Vagina (tissue), 2 donors: ENCODE results near the gene FOXL3. TPM values are rescaled to one million over a fixed set of nuclear protein-coding genes. Genes with fewer than 3 reads are reported as not detected.

Experiments
- DNase-seq, 2 donors: peaks; one replicate each; pipeline ENCODE4 v3.0.0-alpha.2; 2017; ENCODE audit errors: extremely low spot score in 2 of 2
- H3K27ac ChIP-seq: fragments of 200-600 bp; sonication (generic); one replicate; pipeline ENCODE4 v1.5.1; 2019
- H3K27me3 ChIP-seq: fragments of 200-600 bp; sonication (generic); one replicate; pipeline ENCODE4 v1.5.1; 2019
- H3K36me3 ChIP-seq, 2 donors: fragments of 200-600 bp; sonication (generic); one replicate each; pipeline ENCODE4 v1.5.1; 2017 to 2019
- H3K4me1 ChIP-seq: fragments of 200-600 bp; sonication (generic); one replicate; pipeline ENCODE4 v1.5.1; 2019
- H3K4me3 ChIP-seq, 2 donors: fragments of 200-600 bp; sonication (generic); 1 replicate in 1 of 2; 2 replicates in 1 of 2; pipeline ENCODE4 v1.5.1; 2016 to 2019
- H3K9me3 ChIP-seq: fragments of 200-600 bp; sonication (generic); one replicate; pipeline ENCODE4 v1.5.1; 2019
- POLR2A ChIP-seq, 2 donors: fragments of 450-650 bp; IDR thresholded peaks; one replicate each; pipeline ENCODE4 v1.6.1; 2017; ENCODE audit warnings: antibody characterized with exemption in 2 of 2, mild to moderate bottlenecking in 2 of 2, moderate library complexity in 2 of 2
- POLR2AphosphoS5 ChIP-seq, 2 donors: sonication (generic); formaldehyde crosslinking; IDR thresholded peaks; one replicate each; pipeline ENCODE4 v1.9.0; 2017; ENCODE audit warnings: antibody characterized with exemption in 2 of 2, mild to moderate bottlenecking in 2 of 2, low read depth in 1 of 2; ENCODE audit not compliant: insufficient read depth in 1 of 2
- intact Hi-C: fragments of 100-400 bp; cut with DNase I; formaldehyde crosslinking; loops from one replicate; pipeline ENCODE4 v1.15.1; 2023
- total RNA-seq: library from RNA; depleted of rRNA; stranded (reverse); fragments of >200 nt; gene quantifications from one replicate; pipeline ENCODE4 v1.2.3, GENCODE V29; 2016
- TF ChIP-seq, protein P1 (sequence below), 3 experiments: fragments of 450-650 bp in 2 of 3; fragments of 200-600 bp in 1 of 3; sonication (generic) in 1 of 3; IDR thresholded peaks; one replicate each; pipeline ENCODE4 v1.5.1; 2017 to 2019; ENCODE audit warnings: antibody characterized with exemption in 3 of 3, mild to moderate bottlenecking in 2 of 3, moderate library complexity in 2 of 3

Gene FOXL3
- total RNA-seq, 1 donor from 2014 or later: not detected

DNA sequence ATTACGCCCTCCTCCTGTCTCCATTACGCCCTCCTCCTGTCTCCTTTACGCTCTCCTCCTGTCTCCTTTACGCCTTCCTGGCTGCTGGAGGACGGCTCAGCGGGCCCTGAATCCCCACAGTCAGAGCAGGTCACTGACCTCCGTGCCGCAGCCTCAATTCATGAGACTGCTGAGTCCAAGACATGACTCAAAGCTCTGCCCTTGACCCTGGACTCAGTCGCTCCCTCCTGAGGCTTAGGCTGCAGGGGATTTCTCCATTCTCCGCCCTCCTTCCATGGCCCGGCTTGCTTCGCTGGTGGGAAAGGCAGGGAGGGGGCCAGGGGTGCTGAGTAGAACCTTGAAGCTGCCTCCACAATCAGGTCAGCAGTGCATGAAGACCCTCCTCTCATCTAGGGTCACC is 21.0 kb upstream of the FOXL3 start:
- no peaks in the 10 kb centered on the region for H3K9me3 ChIP-seq
- no peak overlapping the region for H3K27ac ChIP-seq
- intact Hi-C loops: no loop called here
- no peaks in the 10 kb centered on the region for H3K4me1 ChIP-seq
- H3K4me3 ChIP-seq: no peak overlapping the region
- H3K27me3 ChIP-seq: no peaks in the 10 kb centered on the region
- DNase-seq: no peak
- TF ChIP-seq POLR2A (IDR thresholded peaks at IDR 0.05) (no peak), POLR2AphosphoS5 (IDR thresholded peaks at IDR 0.05; ENCODE audit: insufficient read depth in 1 of 2, low read depth in 1 of 2) (no peak)
- TF ChIP-seq, protein P1, sequence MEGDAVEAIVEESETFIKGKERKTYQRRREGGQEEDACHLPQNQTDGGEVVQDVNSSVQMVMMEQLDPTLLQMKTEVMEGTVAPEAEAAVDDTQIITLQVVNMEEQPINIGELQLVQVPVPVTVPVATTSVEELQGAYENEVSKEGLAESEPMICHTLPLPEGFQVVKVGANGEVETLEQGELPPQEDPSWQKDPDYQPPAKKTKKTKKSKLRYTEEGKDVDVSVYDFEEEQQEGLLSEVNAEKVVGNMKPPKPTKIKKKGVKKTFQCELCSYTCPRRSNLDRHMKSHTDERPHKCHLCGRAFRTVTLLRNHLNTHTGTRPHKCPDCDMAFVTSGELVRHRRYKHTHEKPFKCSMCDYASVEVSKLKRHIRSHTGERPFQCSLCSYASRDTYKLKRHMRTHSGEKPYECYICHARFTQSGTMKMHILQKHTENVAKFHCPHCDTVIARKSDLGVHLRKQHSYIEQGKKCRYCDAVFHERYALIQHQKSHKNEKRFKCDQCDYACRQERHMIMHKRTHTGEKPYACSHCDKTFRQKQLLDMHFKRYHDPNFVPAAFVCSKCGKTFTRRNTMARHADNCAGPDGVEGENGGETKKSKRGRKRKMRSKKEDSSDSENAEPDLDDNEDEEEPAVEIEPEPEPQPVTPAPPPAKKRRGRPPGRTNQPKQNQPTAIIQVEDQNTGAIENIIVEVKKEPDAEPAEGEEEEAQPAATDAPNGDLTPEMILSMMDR (IDR thresholded peaks at IDR 0.05): no peak
- no peaks in the 10 kb centered on the region for H3K36me3 ChIP-seq

DNA sequence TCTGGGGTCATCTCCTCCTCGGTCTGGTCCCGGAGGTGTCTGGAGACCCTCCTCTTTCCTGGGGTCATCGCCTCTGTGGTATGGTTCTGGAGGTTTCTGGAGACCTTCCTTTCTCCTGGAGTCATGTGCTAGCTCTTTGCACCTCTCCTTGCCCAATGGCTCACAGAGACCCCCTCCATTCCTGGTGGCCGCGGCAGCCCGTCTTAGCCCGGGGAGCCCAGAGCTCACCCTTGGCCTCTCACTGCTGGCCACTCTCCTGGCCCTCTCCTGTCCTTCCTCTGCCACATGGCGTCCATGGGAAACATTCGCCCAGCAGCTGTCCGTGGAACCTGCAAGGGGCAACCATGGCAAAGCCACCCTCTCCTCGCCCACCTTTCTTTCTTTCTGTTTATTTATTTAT is 20.2 kb upstream of the FOXL3 start:
- DNase-seq: no peak
- Histone ChIP-seq H3K9me3 (no peaks in the 10 kb centered on the region), H3K36me3 (no peaks in the 10 kb centered on the region), H3K27me3 (no peaks in the 10 kb centered on the region), H3K27ac (no peak overlapping the region), H3K4me3 (no peak overlapping the region), H3K4me1 (no peaks in the 10 kb centered on the region)
- intact Hi-C loops: no loop called here
- TF ChIP-seq POLR2AphosphoS5 (IDR thresholded peaks at IDR 0.05; ENCODE audit: insufficient read depth in 1 of 2, low read depth in 1 of 2) (no peak), POLR2A (IDR thresholded peaks at IDR 0.05) (no peak)
- TF ChIP-seq, protein P1 (IDR thresholded peaks at IDR 0.05): no peak

DNA sequence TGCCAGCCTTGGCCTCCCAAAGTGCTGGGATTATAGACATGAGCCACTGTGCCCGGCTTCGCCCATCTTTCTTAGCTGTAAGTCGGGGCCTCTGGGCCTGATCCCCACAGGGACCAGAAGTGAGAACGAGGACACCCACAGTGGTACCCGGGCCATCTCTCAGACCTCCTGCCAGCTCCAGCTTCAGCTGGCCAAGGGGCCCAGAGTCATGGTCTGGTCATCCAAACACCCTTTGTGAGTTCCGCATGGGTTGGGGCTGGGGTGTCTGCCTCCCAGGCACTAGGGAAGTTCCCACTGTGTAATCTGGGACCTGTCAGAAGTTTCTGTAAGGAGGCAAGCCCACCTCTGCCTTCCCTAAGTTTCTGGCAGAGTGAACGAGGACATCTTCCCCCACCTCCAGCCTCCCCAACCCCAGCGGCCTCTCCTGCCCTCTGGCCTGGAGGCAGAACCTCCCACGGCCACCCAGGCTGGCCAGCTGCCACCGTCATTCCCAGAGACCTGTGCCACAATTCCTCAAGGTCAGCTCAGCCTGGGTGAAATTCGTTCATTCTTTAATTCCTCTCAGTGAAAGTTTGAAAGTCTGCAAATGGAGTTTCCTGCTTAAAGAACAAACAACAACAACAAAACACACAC is 19.5 kb upstream of the FOXL3 start:
- H3K36me3 ChIP-seq: no peaks in the 10 kb centered on the region

DNA sequence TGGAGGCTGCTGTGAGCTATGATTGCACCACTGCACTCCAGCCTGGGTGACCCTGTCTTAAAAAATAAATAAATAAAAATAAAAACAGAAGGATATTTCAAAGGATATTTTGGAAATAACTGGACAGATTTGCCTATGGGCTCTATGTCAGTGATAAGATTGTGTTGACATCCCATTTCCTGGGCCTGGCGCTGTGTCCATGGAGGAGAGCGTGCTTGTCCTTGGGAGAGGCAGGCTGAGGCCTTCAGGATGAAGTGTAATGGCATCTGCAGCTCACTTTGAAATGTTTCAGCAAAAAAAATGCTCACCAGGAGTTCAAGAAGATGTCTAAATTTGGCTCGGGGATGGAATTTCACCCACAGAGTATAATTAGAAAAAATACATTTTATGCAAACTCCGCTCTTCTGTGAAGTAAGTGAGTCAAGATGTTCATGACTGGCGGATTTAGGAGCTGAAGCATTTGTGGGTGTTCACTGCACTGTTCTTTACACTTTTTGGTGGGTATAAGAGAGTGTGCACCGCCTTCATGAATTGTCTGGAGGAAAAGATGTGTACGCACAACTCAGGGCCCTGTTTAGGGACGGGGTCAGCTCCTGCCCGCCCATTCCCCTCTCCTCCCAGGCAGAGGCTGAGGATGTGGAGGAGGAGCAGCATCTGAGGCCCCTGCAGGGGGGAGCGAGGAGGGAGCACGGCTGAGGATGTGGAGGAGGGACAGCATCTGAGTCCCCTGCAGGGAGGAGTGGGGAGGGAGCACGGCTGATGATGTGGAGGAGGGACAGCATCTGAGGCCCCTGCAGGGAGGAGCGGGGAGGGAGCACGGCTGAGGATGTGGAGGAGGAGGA is 18.5 kb upstream of the FOXL3 start:
- no peaks in the 10 kb centered on the region for H3K36me3 ChIP-seq
- no peak for DNase-seq
- no peak overlapping the region for H3K27ac ChIP-seq
- no peak overlapping the region for H3K4me3 ChIP-seq
- no peaks in the 10 kb centered on the region for H3K4me1 ChIP-seq
- TF ChIP-seq POLR2A (IDR thresholded peaks at IDR 0.05): no peak
- TF ChIP-seq, protein P1 (IDR thresholded peaks at IDR 0.05): no peak
- TF ChIP-seq POLR2AphosphoS5 (IDR thresholded peaks at IDR 0.05; ENCODE audit: insufficient read depth in 1 of 2, low read depth in 1 of 2): no peak
- no peaks in the 10 kb centered on the region for H3K9me3 ChIP-seq
- no peaks in the 10 kb centered on the region for H3K27me3 ChIP-seq
- intact Hi-C loops: no loop called here

More for the DNA sequence above, 19.5 kb upstream of the FOXL3 start:
- H3K9me3 ChIP-seq: no peaks in the 10 kb centered on the region
- H3K27ac ChIP-seq: no peak overlapping the region
- H3K4me3 ChIP-seq: no peak overlapping the region
- no peaks in the 10 kb centered on the region for H3K4me1 ChIP-seq
- intact Hi-C loops: no loop called here
- TF ChIP-seq, protein P1 (IDR thresholded peaks at IDR 0.05): no peak
- no peak for TF ChIP-seq POLR2AphosphoS5 (IDR thresholded peaks at IDR 0.05; ENCODE audit: insufficient read depth in 1 of 2, low read depth in 1 of 2)
- no peak for TF ChIP-seq POLR2A (IDR thresholded peaks at IDR 0.05)
- H3K27me3 ChIP-seq: no peaks in the 10 kb centered on the region
- DNase-seq: no peak
